Body of pancreas (tissue), 4 donors: ENCODE results near the gene COL4A2.

Source experiments
- CTCF ChIP-seq, 7 experiments: fragments of 450-650 bp in 4 of 7; fragments of 200-600 bp in 3 of 7; sonication (generic) in 3 of 7; IDR thresholded peaks; one replicate each; pipeline ENCODE4 v1.5.1; 2016 to 2019; ENCODE audit warnings: antibody characterized with exemption in 7 of 7
- POLR2A ChIP-seq, 3 donors: fragments of 450-650 bp; IDR thresholded peaks; one replicate each; pipeline ENCODE4 v1.6.1; 2016; ENCODE audit warnings: antibody characterized with exemption in 3 of 3, mild to moderate bottlenecking in 2 of 3

DNA sequence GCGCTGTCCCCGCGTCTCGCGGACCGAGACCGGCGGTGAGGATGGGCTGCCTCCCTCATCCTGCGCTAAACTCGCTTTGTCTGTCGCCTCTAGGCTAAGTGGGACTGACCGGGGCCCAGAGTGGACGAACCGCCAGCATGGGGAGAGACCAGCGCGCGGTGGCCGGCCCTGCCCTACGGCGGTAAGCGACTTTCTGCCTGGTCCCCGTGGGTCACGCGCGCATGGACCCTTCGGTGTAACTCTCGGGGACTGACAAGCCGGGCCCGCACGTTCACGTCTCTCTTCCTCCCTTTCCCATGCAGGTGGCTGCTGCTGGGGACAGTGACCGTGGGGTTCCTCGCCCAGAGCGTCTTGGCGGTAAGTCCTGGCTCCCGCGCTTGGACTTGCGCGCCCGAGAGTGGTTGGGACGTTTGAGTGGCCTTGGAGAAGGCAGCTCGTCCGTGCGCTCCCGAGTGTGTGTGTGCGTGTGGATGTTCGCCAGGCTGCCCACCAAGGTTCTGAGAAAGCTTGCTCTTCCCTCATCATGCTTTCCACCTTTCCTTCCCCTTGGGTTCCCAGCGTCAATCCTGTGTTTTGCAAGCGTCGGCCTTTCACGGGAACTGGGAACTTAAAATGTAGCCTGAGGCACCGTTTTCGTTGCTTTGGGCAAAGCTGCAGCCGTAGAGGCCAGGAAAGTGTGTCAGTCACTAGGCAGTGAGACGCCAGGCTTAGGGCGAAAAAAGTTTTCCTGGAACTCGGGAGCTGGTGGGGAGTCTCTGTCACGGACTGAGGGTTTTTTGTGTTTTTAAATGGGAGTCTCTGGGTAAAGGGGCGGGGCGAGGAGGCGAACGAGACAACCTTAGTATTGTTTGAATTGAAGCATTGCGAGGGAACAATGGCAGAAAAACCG is 927 bp downstream of the COL4A2 start:
- TF ChIP-seq CTCF (IDR thresholded peaks at IDR 0.05) (no peak), POLR2A (IDR thresholded peaks at IDR 0.05) (peak in 1 of 3 donors; percentile 13)
